Keratinocyte (primary cell): ENCODE measurements around the gene DCAF4. TPM values are rescaled to one million over a fixed set of nuclear protein-coding genes. Genes with fewer than 3 reads are reported as not detected.

Experiments used
- DNase-seq: peaks from one replicate; pipeline ENCODE4 v3.0.0-alpha.2; 2011; ENCODE audit warnings: low read depth, missing footprints, low spot score
- FAIRE-seq: peaks from 2 replicates; lab custom pipeline; 2011; peaks lifted over from hg19 to GRCh38; lab: Jason Lieb, UNC
- H2AFZ ChIP-seq: 2 replicates; pipeline ENCODE4 v1.6.0; 2012; ENCODE audit warnings: low read length, control low read depth, inconsistent platforms; ENCODE audit not compliant: control insufficient read depth
- H3K27ac ChIP-seq: 2 replicates; pipeline ENCODE4 v1.5.1; 2011; ENCODE audit warnings: low read length; ENCODE audit not compliant: control insufficient read depth, insufficient read depth
- H3K27me3 ChIP-seq: 3 replicates; pipeline ENCODE4 v1.6.0; 2011; ENCODE audit warnings: low read length; ENCODE audit not compliant: control insufficient read depth, insufficient read depth; ENCODE audit errors: extremely low read depth
- H3K36me3 ChIP-seq, 2 experiments: 2 replicates in 1 of 2; 3 replicates in 1 of 2; pipeline ENCODE4 v1.5.1; 2011; ENCODE audit warnings: low read length in 2 of 2, mild to moderate bottlenecking in 1 of 2; ENCODE audit not compliant: control insufficient read depth in 2 of 2, insufficient read depth in 2 of 2; ENCODE audit errors: extremely low read depth in 1 of 2
- H3K4me1 ChIP-seq: 3 replicates; pipeline ENCODE4 v1.5.1; 2011; ENCODE audit warnings: low read length; ENCODE audit not compliant: control insufficient read depth, insufficient read depth; ENCODE audit errors: extremely low read depth
- H3K4me2 ChIP-seq: 3 replicates; pipeline ENCODE4 v1.6.0; 2011; ENCODE audit warnings: low read depth, low read length; ENCODE audit not compliant: control insufficient read depth, insufficient read depth; ENCODE audit errors: extremely low read depth
- H3K4me3 ChIP-seq, 3 experiments: fragments of 200-600 bp in 1 of 3; sonication (generic) in 1 of 3; 2 replicates in 2 of 3; 3 replicates in 1 of 3; pipeline ENCODE4 v1.5.1; 2011 to 2016; ENCODE audit warnings: low read length in 3 of 3, mild to moderate bottlenecking in 3 of 3, control low read depth in 2 of 3, inconsistent platforms in 1 of 3, low read depth in 1 of 3, mixed read lengths in 1 of 3, mixed run types in 1 of 3, moderate library complexity in 1 of 3; ENCODE audit not compliant: control insufficient read depth in 2 of 3, insufficient read depth in 2 of 3; ENCODE audit errors: extremely low read depth in 1 of 3
- H3K79me2 ChIP-seq: 2 replicates; pipeline ENCODE4 v1.6.0; 2012; ENCODE audit warnings: low read length; ENCODE audit not compliant: control insufficient read depth, insufficient read depth
- H3K9ac ChIP-seq: 3 replicates; pipeline ENCODE4 v1.6.0; 2011; ENCODE audit warnings: low read length; ENCODE audit not compliant: control insufficient read depth, insufficient read depth; ENCODE audit errors: extremely low read depth
- H3K9me1 ChIP-seq: 3 replicates; pipeline ENCODE4 v1.6.0; 2011; ENCODE audit warnings: low read length; ENCODE audit not compliant: control insufficient read depth, insufficient read depth; ENCODE audit errors: extremely low read depth
- H3K9me3 ChIP-seq: 2 replicates; pipeline ENCODE4 v1.5.1; 2012; ENCODE audit warnings: low read depth, low read length; ENCODE audit not compliant: control insufficient read depth
- H4K20me1 ChIP-seq: 3 replicates; pipeline ENCODE4 v1.6.0; 2011; ENCODE audit warnings: low read length; ENCODE audit not compliant: control insufficient read depth, insufficient read depth; ENCODE audit errors: extremely low read depth
- CTCF ChIP-seq, 3 experiments: IDR thresholded peaks in 1 of 3; conservative IDR thresholded peaks in 1 of 3; optimal IDR thresholded peaks in 1 of 3; 2 replicates in 2 of 3; 3 replicates in 1 of 3; pipeline versions ENCODE3 to v1.5.1; 2011; ENCODE audit warnings: low read length in 3 of 3, mild to moderate bottlenecking in 3 of 3, moderate library complexity in 2 of 3, control low read depth in 1 of 3, inconsistent platforms in 1 of 3; ENCODE audit not compliant: insufficient read depth in 2 of 3; ENCODE audit errors: extremely low read depth in 1 of 3
- EZH2 ChIP-seq: IDR thresholded peaks from one replicate; pipeline ENCODE4 v1.6.1; 2012; ENCODE audit warnings: inconsistent platforms, mild to moderate bottlenecking, low read length, moderate library complexity
- dilution Hi-C: fragments of 300-500 bp; cut with MboI; formaldehyde crosslinking; loops from one replicate; pipeline ENCODE4 v1.7.0; 2020; ENCODE audit warnings: low sequenced_read_pairs; ENCODE audit not compliant: extremely low pct_ligation_motif_present
- polyA plus RNA-seq, 5 experiments: library from polyadenylated mRNA; depleted of rRNA in 3 of 5; stranded (reverse) in 3 of 5; stranded (forward) in 1 of 5; unstranded in 1 of 5; fragments of >200 nt; gene quantifications; 1 replicate in 1 of 5; 2 replicates in 3 of 5; 3 replicates in 1 of 5; pipeline versions ENCODE4 v1.2.1 to v1.2.3, GENCODE V29; 2011 to 2012; ENCODE audit warnings: missing spikeins in 2 of 5, low read depth in 1 of 5, low replicate concordance in 1 of 5

Gene DCAF4
- polyA plus RNA-seq, 1 donor (not counting 4 experiments of a cell fraction or from before 2014, with no cell fraction given) = 26.1 TPM

GRCh38 chr14:72913809-72914208 lies 12.5 kb upstream of the DCAF4 start:
- DNase-seq = no peak
- no peak for FAIRE-seq
- no peak overlapping the region for H3K4me2 ChIP-seq
- peaks cover 11% of the 10 kb centered on the region for H3K27me3 ChIP-seq
- H2AFZ ChIP-seq = no peak overlapping the region
- H4K20me1 ChIP-seq = no peaks in the 10 kb centered on the region
- H3K4me3 ChIP-seq = no peak overlapping the region
- peaks cover 7% of the 10 kb centered on the region for H3K4me1 ChIP-seq
- no peaks in the 10 kb centered on the region for H3K36me3 ChIP-seq
- dilution Hi-C loops = no loop called here
- TF ChIP-seq EZH2 (no peak), CTCF (optimal IDR thresholded peaks at IDR 0.05 in 1 of 3, IDR thresholded peaks at IDR 0.05 in 1 of 3, conservative IDR thresholded peaks at IDR 0.05 in 1 of 3; ENCODE audit: extremely low read depth in 1 of 3, insufficient read depth in 2 of 3, low read length in 3 of 3) (no peak)
- no peaks in the 10 kb centered on the region for H3K79me2 ChIP-seq
- no peaks in the 10 kb centered on the region for H3K9me1 ChIP-seq
- no peaks in the 10 kb centered on the region for H3K9me3 ChIP-seq
- H3K9ac ChIP-seq = no peak overlapping the region
- H3K27ac ChIP-seq = no peak overlapping the region

- no peaks in the 10 kb centered on the region for H4K20me1 ChIP-seq
- no peak overlapping the region for H3K9ac ChIP-seq
- FAIRE-seq (no peak), DNase-seq (no peak)
- no peak overlapping the region for H3K27ac ChIP-seq
- H3K4me2 ChIP-seq = no peak overlapping the region
- H3K9me3 ChIP-seq = no peaks in the 10 kb centered on the region
- TF ChIP-seq CTCF (optimal IDR thresholded peaks at IDR 0.05 in 1 of 3, IDR thresholded peaks at IDR 0.05 in 1 of 3, conservative IDR thresholded peaks at IDR 0.05 in 1 of 3; ENCODE audit: extremely low read depth in 1 of 3, insufficient read depth in 2 of 3, low read length in 3 of 3) (no peak), EZH2 (no peak)
- peaks cover 19% of the 10 kb centered on the region for H3K27me3 ChIP-seq
- no peaks in the 10 kb centered on the region for H3K79me2 ChIP-seq
- H2AFZ ChIP-seq = no peak overlapping the region
- no peak overlapping the region for H3K4me3 ChIP-seq
- H3K36me3 ChIP-seq = no peaks in the 10 kb centered on the region
- H3K4me1 ChIP-seq = no peaks in the 10 kb centered on the region
- H3K9me1 ChIP-seq = no peaks in the 10 kb centered on the region
- dilution Hi-C loops = no loop called here
These were observed 10.1 kb upstream of the DCAF4 start for GRCh38 chr14:72916174-72916573.
